HepG2 (cell line): ENCODE results near the gene AARS2. TPM values are rescaled to one million over a fixed set of nuclear protein-coding genes. Genes with fewer than 3 reads are reported as not detected.

Source experiments
- CBFB ChIP-seq: sonication (generic); formaldehyde crosslinking; IDR thresholded peaks from 2 replicates; pipeline ENCODE4 v1.4.0; 2020; ENCODE audit warnings: missing genetic modification reagents
- EZH2 ChIP-seq: conservative IDR thresholded peaks from 2 replicates; pipeline ENCODE4 v1.6.1; 2012; ENCODE audit warnings: mild to moderate bottlenecking, low read depth, low read length, moderate library complexity
- HNRNPLL ChIP-seq: fragments of 200-400 bp; formaldehyde crosslinking; IDR thresholded peaks from 2 replicates; pipeline ENCODE4 v1.6.1; 2017; ENCODE audit warnings: mild to moderate bottlenecking, low read depth, low read length; ENCODE audit not compliant: poor library complexity, severe bottlenecking
- JUND ChIP-seq: sonication (generic); formaldehyde crosslinking; IDR thresholded peaks from 2 replicates; pipeline ENCODE4 v1.8.0; 2022; ENCODE audit warnings: mild to moderate bottlenecking, missing genetic modification reagents
- KDM3A ChIP-seq: IDR thresholded peaks from 2 replicates; pipeline ENCODE4 v1.6.1; 2018; ENCODE audit warnings: low read depth, missing compliant biosample characterization
- MTF2 ChIP-seq: sonication (generic); formaldehyde crosslinking; IDR thresholded peaks from 2 replicates; pipeline ENCODE4 v1.5.0; 2020; ENCODE audit warnings: missing genetic modification reagents, borderline replicate concordance
- NBN ChIP-seq: fragments of 450-650 bp; conservative IDR thresholded peaks from 2 replicates; pipeline ENCODE4 v1.6.1; 2017
- NFIB ChIP-seq: sonication (generic); formaldehyde crosslinking; IDR thresholded peaks from 2 replicates; pipeline ENCODE4 v1.9.0; 2021; ENCODE audit warnings: missing genetic modification reagents, mild to moderate bottlenecking, borderline replicate concordance
- NR2F1 ChIP-seq, 2 experiments: fragments of 450-650 bp in 1 of 2; formaldehyde crosslinking in 1 of 2; IDR thresholded peaks; 2 replicates each; pipeline versions ENCODE4 v1.5.0 to v1.6.1; 2016 to 2020; ENCODE audit warnings: mild to moderate bottlenecking in 1 of 2, missing compliant biosample characterization in 1 of 2, missing genetic modification reagents in 1 of 2, moderate library complexity in 1 of 2
- SYNCRIP ChIP-seq: fragments of 200-400 bp; formaldehyde crosslinking; IDR thresholded peaks from 2 replicates; pipeline ENCODE4 v1.6.1; 2018; ENCODE audit warnings: mild to moderate bottlenecking, low read depth, low read length; ENCODE audit not compliant: insufficient read depth
- TERF1 ChIP-seq: sonication (generic); formaldehyde crosslinking; IDR thresholded peaks from 2 replicates; pipeline ENCODE4 v1.8.0; 2022; ENCODE audit warnings: mild to moderate bottlenecking, missing genetic modification reagents, moderate library complexity
- TFDP1 ChIP-seq: IDR thresholded peaks from 2 replicates; pipeline ENCODE4 v1.6.1; 2016; ENCODE audit warnings: missing compliant biosample characterization, missing genetic modification reagents, borderline replicate concordance
- YEATS4 ChIP-seq: sonication (generic); formaldehyde crosslinking; IDR thresholded peaks from 2 replicates; pipeline ENCODE4 v1.4.0; 2020; ENCODE audit warnings: missing genetic modification reagents, borderline replicate concordance
- YY1 ChIP-seq: IDR thresholded peaks from 2 replicates; pipeline ENCODE4 v1.6.1; 2011; ENCODE audit warnings: low read length, low read depth, moderate library complexity, mild to moderate bottlenecking; ENCODE audit not compliant: insufficient read depth, insufficient replicate concordance
- ZBTB43 ChIP-seq: sonication (generic); formaldehyde crosslinking; conservative IDR thresholded peaks from 2 replicates; pipeline ENCODE4 v1.4.0; 2020; ENCODE audit warnings: missing genetic modification reagents
- ZNF235 ChIP-seq: sonication (generic); formaldehyde crosslinking; IDR thresholded peaks from 2 replicates; pipeline ENCODE4 v1.8.1; 2023; ENCODE audit warnings: mild to moderate bottlenecking, missing genetic modification reagents, borderline replicate concordance
- ZNF580 ChIP-seq: IDR thresholded peaks from 2 replicates; pipeline ENCODE4 v1.6.1; 2016; ENCODE audit warnings: low read depth, borderline replicate concordance
- ZNF773 ChIP-seq: sonication (generic); formaldehyde crosslinking; IDR thresholded peaks from 2 replicates; pipeline ENCODE4 v1.4.0; 2020; ENCODE audit warnings: missing genetic modification reagents, borderline replicate concordance
- polyA plus RNA-seq, 8 experiments: library from polyadenylated mRNA; depleted of rRNA in 3 of 8; stranded (reverse) in 7 of 8; unstranded in 1 of 8; fragments of >200 nt; fragmentation: Illumina TruSeq in 4 of 8; extraction: Trizol in 4 of 8; gene quantifications; 2 replicates each; pipeline versions ENCODE4 v1.2.1 to v1.2.3, GENCODE V29; 2011 to 2016; ENCODE audit warnings: low read depth in 4 of 8, missing spikeins in 1 of 8, mixed read lengths in 1 of 8; ENCODE audit not compliant: insufficient read depth in 1 of 8
- total RNA-seq, 5 experiments: library from RNA; depleted of rRNA; stranded (reverse); fragments of >200 nt; fragmentation: Illumina TruSeq; extraction: Trizol; gene quantifications; 2 replicates each; pipeline ENCODE4 v1.2.3, GENCODE V29; 2016; ENCODE audit warnings: low read depth in 1 of 5
- TF ChIP-seq, protein P1 (sequence below): sonication (generic); formaldehyde crosslinking; IDR thresholded peaks from 2 replicates; pipeline ENCODE4 v1.5.1; 2020; ENCODE audit warnings: mild to moderate bottlenecking, missing genetic modification reagents, moderate library complexity

Gene AARS2
- total and polyA plus RNA-seq, 2 of the 13 experiments (the other 11 are each of a cell fraction or from before 2014, with no cell fraction given): 7.5 to 24.1 TPM

DNA sequence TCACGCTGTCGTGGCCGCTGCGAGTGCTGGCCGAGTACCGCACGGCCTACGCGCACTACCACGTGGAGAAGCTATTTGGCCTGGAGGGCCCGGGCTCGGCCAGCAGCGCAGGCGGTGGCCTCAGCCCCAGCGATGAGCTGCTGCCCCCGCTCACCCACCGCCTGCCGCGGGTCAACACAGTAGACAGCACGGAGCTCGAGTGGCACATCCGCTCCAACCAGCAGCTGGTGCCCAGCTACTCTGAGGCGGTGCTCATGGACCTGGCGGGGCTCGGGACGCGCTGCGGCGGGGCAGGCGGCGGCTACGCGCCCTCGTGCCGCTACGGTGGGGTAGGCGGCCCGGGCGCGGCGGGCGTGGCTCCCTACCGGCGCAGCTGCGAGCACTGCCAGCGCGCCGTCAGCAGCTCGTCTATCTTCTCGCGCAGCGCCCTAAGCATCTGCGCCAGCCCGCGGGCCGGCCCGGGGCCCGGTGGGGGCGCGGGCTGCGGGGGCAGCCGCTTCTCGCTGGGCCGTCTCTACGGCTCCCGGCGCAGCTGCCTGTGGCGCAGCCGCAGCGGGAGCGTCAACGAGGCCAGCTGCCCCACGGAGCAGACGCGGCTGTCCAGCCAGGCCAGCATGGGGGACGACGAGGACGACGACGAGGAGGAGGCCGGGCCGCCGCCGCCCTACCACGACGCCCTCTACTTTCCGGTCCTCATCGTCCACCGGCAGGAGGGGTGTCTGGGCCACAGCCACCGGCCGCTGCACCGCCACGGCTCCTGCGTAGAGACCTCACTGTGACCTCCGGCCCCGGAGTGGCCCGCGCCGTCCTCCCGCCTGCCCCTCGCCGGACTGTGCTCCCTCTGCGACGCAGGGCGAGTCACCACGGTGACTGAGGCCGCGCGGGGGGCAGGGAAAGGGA, 37.1 kb downstream of the AARS2 start (continued):
- TF ChIP-seq YY1 (peak; percentile 30), NR2F1 (CRISPR knock-in tag; IDR thresholded peaks at IDR 0.05) (peak in 1 of 2 experiments; percentile 32; a peak in 1 of 4 replicates), EZH2 (peak; percentile 73; the same call in 1 of the 2 replicates), YEATS4 (CRISPR knock-in tag) (peak; percentile 32), ZNF235 (CRISPR knock-in tag) (peak; percentile 61; the same call in 1 of the 2 replicates), SYNCRIP (no peak), TFDP1 (peak; percentile 17; the same call in 1 of the 2 replicates), NBN (no peak), HNRNPLL (peak; percentile 88), KDM3A (0 out of 2 replicates have a peak, but pooled peaks have one; percentile 37), ZBTB43 (CRISPR knock-in tag) (0 out of 2 replicates have a peak, but pooled peaks have one; percentile 56), NFIB (CRISPR knock-in tag) (0 out of 2 replicates have a peak, but pooled peaks have one; percentile 40), ZNF773 (peak; percentile 53; the same call in 1 of the 2 replicates), ZNF580 (CRISPR knock-in tag) (0 out of 2 replicates have a peak, but pooled peaks have one; percentile 46), TERF1 (CRISPR knock-in tag) (0 out of 2 replicates have a peak, but pooled peaks have one; percentile 23), JUND (no peak), CBFB (CRISPR knock-in tag) (no peak), MTF2 (CRISPR knock-in tag) (peak; percentile 83)
- TF ChIP-seq, protein P1, sequence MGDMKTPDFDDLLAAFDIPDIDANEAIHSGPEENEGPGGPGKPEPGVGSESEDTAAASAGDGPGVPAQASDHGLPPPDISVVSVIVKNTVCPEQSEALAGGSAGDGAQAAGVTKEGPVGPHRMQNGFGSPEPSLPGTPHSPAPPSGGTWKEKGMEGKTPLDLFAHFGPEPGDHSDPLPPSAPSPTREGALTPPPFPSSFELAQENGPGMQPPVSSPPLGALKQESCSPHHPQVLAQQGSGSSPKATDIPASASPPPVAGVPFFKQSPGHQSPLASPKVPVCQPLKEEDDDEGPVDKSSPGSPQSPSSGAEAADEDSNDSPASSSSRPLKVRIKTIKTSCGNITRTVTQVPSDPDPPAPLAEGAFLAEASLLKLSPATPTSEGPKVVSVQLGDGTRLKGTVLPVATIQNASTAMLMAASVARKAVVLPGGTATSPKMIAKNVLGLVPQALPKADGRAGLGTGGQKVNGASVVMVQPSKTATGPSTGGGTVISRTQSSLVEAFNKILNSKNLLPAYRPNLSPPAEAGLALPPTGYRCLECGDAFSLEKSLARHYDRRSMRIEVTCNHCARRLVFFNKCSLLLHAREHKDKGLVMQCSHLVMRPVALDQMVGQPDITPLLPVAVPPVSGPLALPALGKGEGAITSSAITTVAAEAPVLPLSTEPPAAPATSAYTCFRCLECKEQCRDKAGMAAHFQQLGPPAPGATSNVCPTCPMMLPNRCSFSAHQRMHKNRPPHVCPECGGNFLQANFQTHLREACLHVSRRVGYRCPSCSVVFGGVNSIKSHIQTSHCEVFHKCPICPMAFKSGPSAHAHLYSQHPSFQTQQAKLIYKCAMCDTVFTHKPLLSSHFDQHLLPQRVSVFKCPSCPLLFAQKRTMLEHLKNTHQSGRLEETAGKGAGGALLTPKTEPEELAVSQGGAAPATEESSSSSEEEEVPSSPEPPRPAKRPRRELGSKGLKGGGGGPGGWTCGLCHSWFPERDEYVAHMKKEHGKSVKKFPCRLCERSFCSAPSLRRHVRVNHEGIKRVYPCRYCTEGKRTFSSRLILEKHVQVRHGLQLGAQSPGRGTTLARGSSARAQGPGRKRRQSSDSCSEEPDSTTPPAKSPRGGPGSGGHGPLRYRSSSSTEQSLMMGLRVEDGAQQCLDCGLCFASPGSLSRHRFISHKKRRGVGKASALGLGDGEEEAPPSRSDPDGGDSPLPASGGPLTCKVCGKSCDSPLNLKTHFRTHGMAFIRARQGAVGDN (CRISPR knock-in tag): peak; percentile 87
